IPS-20b (cell line): ENCODE results near the gene ECI2.
"Not testable (repeated sequence)": the region's sequence is repeated elsewhere in the genome, so short reads cannot be mapped to it uniquely, and the experiment has no call there.

Experiments used
- H3K27ac ChIP-seq: one replicate; pipeline ENCODE4 v1.5.1; 2013; ENCODE audit warnings: low read length
- H3K27me3 ChIP-seq: 2 replicates; pipeline ENCODE4 v1.6.1; 2013; ENCODE audit warnings: mild to moderate bottlenecking, low read length, inconsistent platforms; ENCODE audit not compliant: insufficient read depth
- H3K36me3 ChIP-seq: 2 replicates; pipeline ENCODE4 v1.6.1; 2013; ENCODE audit warnings: low read depth, mild to moderate bottlenecking, inconsistent platforms, low read length, moderate library complexity; ENCODE audit not compliant: insufficient read depth
- H3K4me1 ChIP-seq: 2 replicates; pipeline ENCODE4 v1.6.1; 2013; ENCODE audit warnings: mild to moderate bottlenecking, control low read depth, inconsistent platforms, low read length, moderate library complexity; ENCODE audit not compliant: insufficient read depth
- H3K4me3 ChIP-seq: 2 replicates; pipeline ENCODE4 v1.5.1; 2013; ENCODE audit warnings: mild to moderate bottlenecking, low read length, inconsistent platforms
- H3K9ac ChIP-seq: 2 replicates; pipeline ENCODE4 v1.6.1; 2013; ENCODE audit warnings: low read depth, mild to moderate bottlenecking, inconsistent platforms, low read length, moderate library complexity
- H3K9me3 ChIP-seq: 2 replicates; pipeline ENCODE4 v1.6.1; 2013; ENCODE audit warnings: mild to moderate bottlenecking, low read depth, low read length, inconsistent platforms; ENCODE audit not compliant: insufficient read depth

ECI2 gene

GRCh38 chr6:4115741-4116140 lies 19.6 kb downstream of the ECI2 start:
- Histone ChIP-seq H3K27me3 (no peaks in the 10 kb centered on the region), H3K36me3 (peaks cover 56% of the 10 kb centered on the region), H3K4me1 (no peaks in the 10 kb centered on the region), H3K9ac (no peak overlapping the region), H3K27ac (no peak overlapping the region), H3K4me3 (no peak overlapping the region), H3K9me3 (no peaks in the 10 kb centered on the region; the same call in 1 of the 2 replicates)

GRCh38 chr6:4114123-4114522 lies 21.3 kb downstream of the ECI2 start:
- Histone ChIP-seq H3K36me3 (peaks cover 42% of the 10 kb centered on the region), H3K9ac (no peak overlapping the region), H3K9me3 (no peaks in the 10 kb centered on the region; the same call in 1 of the 2 replicates), H3K4me3 (no peak overlapping the region), H3K27me3 (no peaks in the 10 kb centered on the region), H3K4me1 (no peaks in the 10 kb centered on the region), H3K27ac (no peak overlapping the region)

- Histone ChIP-seq H3K9ac (no peak overlapping the region), H3K27ac (no peak overlapping the region), H3K36me3 (peaks cover 37% of the 10 kb centered on the region), H3K4me1 (no peaks in the 10 kb centered on the region), H3K9me3 (no peaks in the 10 kb centered on the region; the same call in 1 of the 2 replicates), H3K27me3 (no peaks in the 10 kb centered on the region), H3K4me3 (no peak overlapping the region)
These were observed 21.7 kb downstream of the ECI2 start for GRCh38 chr6:4113649-4114048.

- no peak overlapping the region for H3K9ac ChIP-seq
- no peaks in the 10 kb centered on the region for H3K4me1 ChIP-seq
- no peaks in the 10 kb centered on the region; the same call in 1 of the 2 replicates for H3K9me3 ChIP-seq
- H3K36me3 ChIP-seq: peaks cover 30% of the 10 kb centered on the region
- no peak overlapping the region for H3K4me3 ChIP-seq
- no peak overlapping the region for H3K27ac ChIP-seq
- H3K27me3 ChIP-seq: no peaks in the 10 kb centered on the region
These were observed 23.0 kb downstream of the ECI2 start for GRCh38 chr6:4112366-4112765.

GRCh38 chr6:4109363-4109815 lies 26.0 kb downstream of the ECI2 start:
- H3K9me3 ChIP-seq, H3K36me3 ChIP-seq, H3K9ac ChIP-seq, H3K4me3 ChIP-seq, H3K27ac ChIP-seq, H3K27me3 ChIP-seq, H3K4me1 ChIP-seq: not testable (repeated sequence)

GRCh38 chr6:4108561-4109093 lies 26.7 kb downstream of the ECI2 start:
- Histone ChIP-seq H3K36me3 (no peaks in the 10 kb centered on the region), H3K27me3 (no peaks in the 10 kb centered on the region), H3K9ac (no peak overlapping the region), H3K4me3 (no peak overlapping the region), H3K9me3 (no peaks in the 10 kb centered on the region; the same call in 1 of the 2 replicates), H3K4me1 (no peaks in the 10 kb centered on the region), H3K27ac (no peak overlapping the region)

- Histone ChIP-seq H3K27ac (no peak overlapping the region), H3K4me3 (no peak overlapping the region), H3K36me3 (no peaks in the 10 kb centered on the region), H3K9ac (no peak overlapping the region), H3K9me3 (no peaks in the 10 kb centered on the region), H3K27me3 (no peaks in the 10 kb centered on the region), H3K4me1 (0 out of 2 replicates have a peak, but pooled peaks cover 1% of the 10 kb centered on the region)
These were observed 27.5 kb downstream of the ECI2 start for GRCh38 chr6:4107873-4108272.

- no peaks in the 10 kb centered on the region for H3K36me3 ChIP-seq
These were observed 29.3 kb downstream of the ECI2 start for GRCh38 chr6:4105980-4106536.

GRCh38 chr6:4103929-4104328 lies 31.4 kb downstream of the ECI2 start:
- Histone ChIP-seq H3K9me3 (no peaks in the 10 kb centered on the region), H3K27ac (no peak overlapping the region), H3K27me3 (no peaks in the 10 kb centered on the region), H3K4me1 (0 out of 2 replicates have a peak, but pooled peaks cover 3% of the 10 kb centered on the region), H3K9ac (no peak overlapping the region), H3K36me3 (no peaks in the 10 kb centered on the region), H3K4me3 (no peak overlapping the region)

More at GRCh38 chr6:4105980-4106536, 29.3 kb downstream of the ECI2 start:
- Histone ChIP-seq H3K4me1 (0 out of 2 replicates have a peak, but pooled peaks cover 3% of the 10 kb centered on the region), H3K9ac (no peak overlapping the region), H3K4me3 (no peak overlapping the region), H3K27ac (no peak overlapping the region), H3K27me3 (no peaks in the 10 kb centered on the region), H3K9me3 (no peaks in the 10 kb centered on the region)

- Histone ChIP-seq H3K27me3 (no peaks in the 10 kb centered on the region), H3K9ac (no peak overlapping the region), H3K4me3 (no peak overlapping the region), H3K27ac (no peak overlapping the region), H3K4me1 (0 out of 2 replicates have a peak, but pooled peaks cover 3% of the 10 kb centered on the region), H3K9me3 (no peaks in the 10 kb centered on the region), H3K36me3 (no peaks in the 10 kb centered on the region)
These were observed 32.6 kb downstream of the ECI2 start for GRCh38 chr6:4102687-4103244.

GRCh38 chr6:4101298-4101697 lies 34.1 kb downstream of the ECI2 start:
- Histone ChIP-seq H3K4me1 (0 out of 2 replicates have a peak, but pooled peaks cover 3% of the 10 kb centered on the region), H3K9ac (no peak overlapping the region), H3K27ac (no peak overlapping the region), H3K36me3 (no peaks in the 10 kb centered on the region), H3K4me3 (no peak overlapping the region), H3K9me3 (no peaks in the 10 kb centered on the region), H3K27me3 (no peaks in the 10 kb centered on the region)

GRCh38 chr6:4100655-4101054 lies 34.7 kb downstream of the ECI2 start:
- H3K9me3 ChIP-seq: no peaks in the 10 kb centered on the region
- no peak overlapping the region for H3K27ac ChIP-seq
- 0 out of 2 replicates have a peak, but pooled peaks cover 3% of the 10 kb centered on the region for H3K4me1 ChIP-seq
- no peak overlapping the region for H3K9ac ChIP-seq
- H3K27me3 ChIP-seq: no peaks in the 10 kb centered on the region
- H3K4me3 ChIP-seq: no peak overlapping the region
- no peaks in the 10 kb centered on the region for H3K36me3 ChIP-seq
